Neural cell (in vitro differentiated cells): Measurements from ENCODE around the gene MED15. TPM values are rescaled to one million over a fixed set of nuclear protein-coding genes. Genes with fewer than 3 reads are reported as not detected.

Experiments
- H2AFZ ChIP-seq: fragments of 200-600, 300-800 bp; sonication (generic), shearing (Covaris generic); 2 replicates; pipeline ENCODE4 v1.6.0; 2014; ENCODE audit warnings: low read depth, mild to moderate bottlenecking, antibody characterized with exemption, low read length, moderate library complexity
- H3F3A ChIP-seq: fragments of 200-600 bp; shearing (Covaris generic); 2 replicates; pipeline ENCODE4 v1.6.1; 2016; ENCODE audit warnings: mild to moderate bottlenecking, moderate library complexity, mixed read lengths, antibody characterized with exemption, low read length; ENCODE audit not compliant: insufficient read depth, poor library complexity, severe bottlenecking
- H3K27ac ChIP-seq: fragments of 200-600, 300-800 bp; sonication (generic), shearing (Covaris generic); 2 replicates; pipeline ENCODE4 v1.5.1; 2014; ENCODE audit warnings: mild to moderate bottlenecking, low read length, moderate library complexity
- H3K27me3 ChIP-seq: fragments of 300-800, 200-600 bp; sonication (generic), shearing (Covaris generic); 2 replicates; pipeline ENCODE4 v1.6.0; 2014; ENCODE audit warnings: mild to moderate bottlenecking, low read depth, low read length, moderate library complexity; ENCODE audit not compliant: insufficient read depth
- H3K36me3 ChIP-seq: fragments of 300-800, 200-600 bp; sonication (generic), shearing (Covaris generic); 2 replicates; pipeline ENCODE4 v1.5.1; 2014; ENCODE audit warnings: mild to moderate bottlenecking, antibody characterized with exemption, low read length, moderate library complexity; ENCODE audit not compliant: insufficient read depth
- H3K4me2 ChIP-seq: fragments of 300-800, 200-600 bp; sonication (generic), shearing (Covaris generic); 2 replicates; pipeline ENCODE4 v1.6.0; 2014; ENCODE audit warnings: mild to moderate bottlenecking, low read length
- H3K4me3 ChIP-seq: fragments of 300-800, 200-600 bp; sonication (generic), shearing (Covaris generic); 2 replicates; pipeline ENCODE4 v1.5.1; 2014; ENCODE audit warnings: mild to moderate bottlenecking, low read length, moderate library complexity
- H3K79me2 ChIP-seq: fragments of 200-600 bp; shearing (Covaris generic); replicated peaks from 2 replicates; pipeline ENCODE4 v1.6.0; 2014; ENCODE audit warnings: mild to moderate bottlenecking, low read length, moderate library complexity; ENCODE audit not compliant: insufficient read depth
- H3K9ac ChIP-seq: fragments of 300-800, 200-600 bp; sonication (generic), shearing (Covaris generic); 2 replicates; pipeline ENCODE4 v1.6.1; 2016; ENCODE audit warnings: mild to moderate bottlenecking, low read length, mixed read lengths
- H3K9me2 ChIP-seq: fragments of 200-600 bp; shearing (Covaris generic); 2 replicates; pipeline ENCODE4 v1.6.1; 2016; ENCODE audit warnings: mild to moderate bottlenecking, low read length, mixed read lengths; ENCODE audit not compliant: insufficient read depth
- H3K9me3 ChIP-seq: fragments of 200-600, 300-800 bp; sonication (generic), shearing (Covaris generic); 2 replicates; pipeline ENCODE4 v1.6.1; 2016; ENCODE audit warnings: mild to moderate bottlenecking, mixed run types, low read length, moderate library complexity, mixed read lengths
- H4K20me1 ChIP-seq: fragments of 200-600 bp; shearing (Covaris generic); 2 replicates; pipeline ENCODE4 v1.6.1; 2016; ENCODE audit warnings: mild to moderate bottlenecking, mixed run types; ENCODE audit not compliant: insufficient read depth
- EP300 ChIP-seq: fragments of 450-650 bp; conservative IDR thresholded peaks from 2 replicates; pipeline ENCODE4 v1.6.1; 2014; ENCODE audit warnings: antibody characterized with exemption, mild to moderate bottlenecking, moderate library complexity; ENCODE audit not compliant: poor library complexity, severe bottlenecking
- EZH2 ChIP-seq: fragments of 200-600, 300-800 bp; shearing (Covaris generic), sonication (generic); IDR thresholded peaks from 2 replicates; pipeline ENCODE4 v1.6.1; 2014; ENCODE audit warnings: antibody characterized with exemption, low read length, borderline replicate concordance, mild to moderate bottlenecking; ENCODE audit not compliant: insufficient read depth, poor library complexity, severe bottlenecking
- MXI1 ChIP-seq: fragments of 450-650 bp; conservative IDR thresholded peaks from 2 replicates; pipeline ENCODE4 v1.6.1; 2014; ENCODE audit warnings: antibody characterized with exemption, mild to moderate bottlenecking; ENCODE audit not compliant: poor library complexity, severe bottlenecking
- POLR2AphosphoS5 ChIP-seq: IDR thresholded peaks from 2 replicates; pipeline ENCODE4 v1.6.1; 2012
- RAD21 ChIP-seq: fragments of 450-650 bp; conservative IDR thresholded peaks from 2 replicates; pipeline ENCODE4 v1.6.1; 2014; ENCODE audit warnings: antibody characterized with exemption, mild to moderate bottlenecking, moderate library complexity
- SMC3 ChIP-seq: fragments of 450-650 bp; conservative IDR thresholded peaks from 2 replicates; pipeline ENCODE4 v1.6.1; 2014; ENCODE audit warnings: antibody characterized with exemption, mild to moderate bottlenecking, moderate library complexity; ENCODE audit not compliant: poor library complexity
- TAF1 ChIP-seq: IDR thresholded peaks from 2 replicates; pipeline ENCODE4 v1.6.1; 2012; ENCODE audit warnings: low read depth
- polyA plus RNA-seq: library from polyadenylated mRNA; depleted of rRNA; stranded (reverse); fragments of >200 nt; gene quantifications from 2 replicates; pipeline ENCODE4 v1.2.3, GENCODE V29; 2014
- TF ChIP-seq, protein P1 (sequence below): fragments of 450-650 bp; IDR thresholded peaks from 2 replicates; pipeline ENCODE4 v1.5.1; 2014; ENCODE audit warnings: antibody characterized with exemption, mild to moderate bottlenecking, moderate library complexity; ENCODE audit not compliant: poor library complexity, severe bottlenecking
- TF ChIP-seq, protein P2 (sequence below): IDR thresholded peaks from 2 replicates; pipeline ENCODE4 v1.6.1; 2012; ENCODE audit warnings: borderline replicate concordance

Gene MED15
- polyA plus RNA-seq, 1 donor from 2014 or later, result 13.2 TPM

DNA sequence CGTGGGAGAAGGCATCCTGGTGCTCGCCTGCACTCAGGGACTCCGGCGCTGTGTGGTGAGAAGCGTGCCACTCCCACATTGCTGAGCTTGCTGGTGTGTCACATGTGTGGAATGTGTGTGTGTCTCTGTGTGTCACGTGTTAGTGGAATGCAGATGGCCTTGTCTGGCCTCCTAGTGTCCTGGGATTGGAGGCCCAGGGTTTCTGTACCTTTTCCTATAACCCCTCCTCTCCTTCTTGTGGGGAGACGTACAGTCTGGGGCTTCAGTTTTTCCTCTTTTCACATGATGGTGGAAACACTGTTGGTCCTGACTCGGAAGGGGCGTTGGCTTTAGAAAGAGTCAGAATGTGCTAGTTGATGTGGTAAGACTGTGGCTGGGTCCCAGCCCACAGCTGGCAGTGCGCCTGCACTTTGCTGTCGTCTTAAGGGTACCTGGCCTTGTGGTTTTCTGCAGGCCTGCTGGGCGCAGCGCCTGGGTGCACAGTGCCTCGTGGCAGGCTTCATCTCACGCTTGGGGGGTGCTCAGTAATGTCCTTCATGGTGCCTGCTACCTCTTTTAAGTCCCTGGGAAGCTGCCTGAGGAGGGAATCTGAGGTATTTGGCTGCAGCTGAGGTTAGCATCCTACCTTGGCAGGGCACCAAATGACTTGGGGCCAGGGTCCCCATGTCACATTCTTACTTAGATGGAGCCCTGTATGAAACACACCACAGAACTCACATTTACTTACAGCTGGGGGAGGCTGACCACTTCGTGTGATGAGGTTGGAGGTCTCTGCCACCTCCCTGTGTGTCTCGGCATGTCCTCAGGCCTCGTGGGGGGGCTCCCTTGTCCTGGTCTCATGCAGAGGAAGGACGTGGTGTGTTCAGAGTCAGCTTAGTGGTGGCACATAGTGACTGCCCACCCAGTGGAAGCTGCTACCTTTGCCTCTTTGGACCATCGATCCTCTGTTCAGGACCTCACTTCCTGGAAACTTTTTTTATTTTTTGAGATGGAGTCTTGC is 61.9 kb downstream of the MED15 start:
- TF ChIP-seq EZH2 (no peak), MXI1 (no peak), POLR2AphosphoS5 (no peak), SMC3 (no peak), TAF1 (no peak), RAD21 (no peak), EP300 (no peak)
- TF ChIP-seq, protein P1, sequence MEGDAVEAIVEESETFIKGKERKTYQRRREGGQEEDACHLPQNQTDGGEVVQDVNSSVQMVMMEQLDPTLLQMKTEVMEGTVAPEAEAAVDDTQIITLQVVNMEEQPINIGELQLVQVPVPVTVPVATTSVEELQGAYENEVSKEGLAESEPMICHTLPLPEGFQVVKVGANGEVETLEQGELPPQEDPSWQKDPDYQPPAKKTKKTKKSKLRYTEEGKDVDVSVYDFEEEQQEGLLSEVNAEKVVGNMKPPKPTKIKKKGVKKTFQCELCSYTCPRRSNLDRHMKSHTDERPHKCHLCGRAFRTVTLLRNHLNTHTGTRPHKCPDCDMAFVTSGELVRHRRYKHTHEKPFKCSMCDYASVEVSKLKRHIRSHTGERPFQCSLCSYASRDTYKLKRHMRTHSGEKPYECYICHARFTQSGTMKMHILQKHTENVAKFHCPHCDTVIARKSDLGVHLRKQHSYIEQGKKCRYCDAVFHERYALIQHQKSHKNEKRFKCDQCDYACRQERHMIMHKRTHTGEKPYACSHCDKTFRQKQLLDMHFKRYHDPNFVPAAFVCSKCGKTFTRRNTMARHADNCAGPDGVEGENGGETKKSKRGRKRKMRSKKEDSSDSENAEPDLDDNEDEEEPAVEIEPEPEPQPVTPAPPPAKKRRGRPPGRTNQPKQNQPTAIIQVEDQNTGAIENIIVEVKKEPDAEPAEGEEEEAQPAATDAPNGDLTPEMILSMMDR, result no peak
- TF ChIP-seq, protein P2, sequence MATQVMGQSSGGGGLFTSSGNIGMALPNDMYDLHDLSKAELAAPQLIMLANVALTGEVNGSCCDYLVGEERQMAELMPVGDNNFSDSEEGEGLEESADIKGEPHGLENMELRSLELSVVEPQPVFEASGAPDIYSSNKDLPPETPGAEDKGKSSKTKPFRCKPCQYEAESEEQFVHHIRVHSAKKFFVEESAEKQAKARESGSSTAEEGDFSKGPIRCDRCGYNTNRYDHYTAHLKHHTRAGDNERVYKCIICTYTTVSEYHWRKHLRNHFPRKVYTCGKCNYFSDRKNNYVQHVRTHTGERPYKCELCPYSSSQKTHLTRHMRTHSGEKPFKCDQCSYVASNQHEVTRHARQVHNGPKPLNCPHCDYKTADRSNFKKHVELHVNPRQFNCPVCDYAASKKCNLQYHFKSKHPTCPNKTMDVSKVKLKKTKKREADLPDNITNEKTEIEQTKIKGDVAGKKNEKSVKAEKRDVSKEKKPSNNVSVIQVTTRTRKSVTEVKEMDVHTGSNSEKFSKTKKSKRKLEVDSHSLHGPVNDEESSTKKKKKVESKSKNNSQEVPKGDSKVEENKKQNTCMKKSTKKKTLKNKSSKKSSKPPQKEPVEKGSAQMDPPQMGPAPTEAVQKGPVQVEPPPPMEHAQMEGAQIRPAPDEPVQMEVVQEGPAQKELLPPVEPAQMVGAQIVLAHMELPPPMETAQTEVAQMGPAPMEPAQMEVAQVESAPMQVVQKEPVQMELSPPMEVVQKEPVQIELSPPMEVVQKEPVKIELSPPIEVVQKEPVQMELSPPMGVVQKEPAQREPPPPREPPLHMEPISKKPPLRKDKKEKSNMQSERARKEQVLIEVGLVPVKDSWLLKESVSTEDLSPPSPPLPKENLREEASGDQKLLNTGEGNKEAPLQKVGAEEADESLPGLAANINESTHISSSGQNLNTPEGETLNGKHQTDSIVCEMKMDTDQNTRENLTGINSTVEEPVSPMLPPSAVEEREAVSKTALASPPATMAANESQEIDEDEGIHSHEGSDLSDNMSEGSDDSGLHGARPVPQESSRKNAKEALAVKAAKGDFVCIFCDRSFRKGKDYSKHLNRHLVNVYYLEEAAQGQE, result no peak
- no peak overlapping the region for H3K4me3 ChIP-seq
- no peak overlapping the region for H3K4me2 ChIP-seq
- H3K79me2 ChIP-seq, result no peaks in the 10 kb centered on the region
- H3K9me2 ChIP-seq, result no peaks in the 10 kb centered on the region
- no peak overlapping the region for H2AFZ ChIP-seq
- no peaks in the 10 kb centered on the region for H4K20me1 ChIP-seq
- no peaks in the 10 kb centered on the region for H3K9me3 ChIP-seq
- no peaks in the 10 kb centered on the region for H3F3A ChIP-seq
- no peaks in the 10 kb centered on the region for H3K36me3 ChIP-seq
- H3K9ac ChIP-seq, result no peak overlapping the region
- H3K27me3 ChIP-seq, result no peaks in the 10 kb centered on the region
- H3K27ac ChIP-seq, result no peak overlapping the region

DNA sequence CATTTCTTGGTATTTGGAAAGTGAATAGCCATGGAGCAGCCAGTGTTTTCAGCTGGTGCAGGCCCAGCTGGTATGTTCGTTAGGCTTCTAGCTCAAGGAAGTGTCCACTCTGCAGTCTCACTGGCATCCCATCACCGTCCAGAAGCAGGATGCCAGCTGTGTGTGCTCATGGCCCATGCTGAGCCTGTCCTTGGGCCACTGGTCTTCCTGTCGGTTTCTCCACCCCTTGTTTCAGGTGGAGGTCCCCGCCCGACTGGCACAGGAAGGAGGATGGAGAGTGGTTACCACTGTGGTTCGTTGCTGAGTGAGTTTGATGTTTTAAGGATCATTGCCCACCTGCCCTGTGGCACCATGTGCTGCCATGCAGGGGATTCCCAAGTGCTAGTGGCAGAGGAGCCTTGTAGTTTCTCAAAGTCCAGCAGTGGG is 63.7 kb downstream of the MED15 start:
- Histone ChIP-seq H3K4me3 (no peak overlapping the region), H3K9me2 (no peaks in the 10 kb centered on the region), H3K9me3 (no peaks in the 10 kb centered on the region), H3K27ac (no peak overlapping the region), H3K4me2 (no peak overlapping the region), H3K36me3 (peaks cover 3% of the 10 kb centered on the region), H4K20me1 (no peaks in the 10 kb centered on the region), H3K9ac (no peak overlapping the region), H2AFZ (no peak overlapping the region), H3K27me3 (no peaks in the 10 kb centered on the region), H3K79me2 (no peaks in the 10 kb centered on the region), H3F3A (no peaks in the 10 kb centered on the region)
- TF ChIP-seq, protein P2, result no peak
- no peak for TF ChIP-seq SMC3
- TF ChIP-seq EP300, result no peak
- TF ChIP-seq MXI1, result no peak
